ENCODE data around the gene NTMT1. TPM values are rescaled to one million over a fixed set of nuclear protein-coding genes. Genes with fewer than 3 reads are reported as not detected.

NTMT1 gene
- total RNA-seq, 4 donors from 2014 or later, result 20.3 to 33.3 (median 31.9) TPM

- Histone ChIP-seq H3K27ac (replicated peaks in 1 of 4) (no peak overlapping the region), H3K4me3 (no peak overlapping the region), H3K9me3 (no peaks in the 10 kb centered on the region), H3K27me3 (no peaks in the 10 kb centered on the region), H3K36me3 (no peaks in the 10 kb centered on the region), H3K4me1 (peaks cover 3 to 9% (median 6%) of the 10 kb centered on the region in 4 donors)
- intact Hi-C loops (cut with DNase I), result no loop called here
- 64% methylated on average over 1 of the region's 4 CpGs for WGBS
- no peak for DNase-seq (ENCODE audit: extremely low spot score)
- no peak for TF ChIP-seq POLR2A (IDR thresholded peaks at IDR 0.05; ENCODE audit: low read depth)
- TF ChIP-seq POLR2AphosphoS5 (IDR thresholded peaks at IDR 0.05), result no peak
- TF ChIP-seq CTCF (IDR thresholded peaks at IDR 0.05), result no peak
- no peak for TF ChIP-seq EP300 (IDR thresholded peaks at IDR 0.05)
Measured at GRCh38 chr9:129581505-129582189, 44.3 kb upstream of the NTMT1 start.

GRCh38 chr9:129582855-129583254, 43.1 kb upstream of the NTMT1 start:
- intact Hi-C loops (cut with DNase I), result no loop called here
- no peaks in the 10 kb centered on the region for H3K9me3 ChIP-seq
- no peaks in the 10 kb centered on the region for H3K36me3 ChIP-seq
- no peaks in the 10 kb centered on the region for H3K27me3 ChIP-seq
- H3K4me3 ChIP-seq, result no peak overlapping the region
- no peak for TF ChIP-seq EP300 (IDR thresholded peaks at IDR 0.05)
- TF ChIP-seq CTCF (IDR thresholded peaks at IDR 0.05), result no peak
- TF ChIP-seq POLR2A (IDR thresholded peaks at IDR 0.05; ENCODE audit: low read depth), result no peak
- TF ChIP-seq POLR2AphosphoS5 (IDR thresholded peaks at IDR 0.05), result no peak
- 80% methylated on average over 3 of the region's 3 CpGs for WGBS
- no peak for DNase-seq (ENCODE audit: extremely low spot score)
- H3K4me1 ChIP-seq, result peaks cover 0 to 9% (median 6%) of the 10 kb centered on the region in 4 donors
- H3K27ac ChIP-seq (replicated peaks in 1 of 4), result no peak overlapping the region

GRCh38 chr9:129583308-129584038, 42.5 kb upstream of the NTMT1 start:
- intact Hi-C loops (cut with DNase I), result no loop called here
- peaks cover 0 to 9% (median 6%) of the 10 kb centered on the region in 4 donors for H3K4me1 ChIP-seq
- TF ChIP-seq POLR2A (IDR thresholded peaks at IDR 0.05; ENCODE audit: low read depth) (no peak), EP300 (IDR thresholded peaks at IDR 0.05) (no peak), CTCF (IDR thresholded peaks at IDR 0.05) (no peak)
- 74% methylated on average over 5 of the region's 10 CpGs for WGBS
- H3K27me3 ChIP-seq, result no peaks in the 10 kb centered on the region
- H3K9me3 ChIP-seq, result no peaks in the 10 kb centered on the region
- no peak for DNase-seq (ENCODE audit: extremely low spot score)
- no peak overlapping the region for H3K4me3 ChIP-seq
- no peaks in the 10 kb centered on the region for H3K36me3 ChIP-seq
- no peak overlapping the region for H3K27ac ChIP-seq (replicated peaks in 1 of 4)

GRCh38 chr9:129584136-129584535, 41.8 kb upstream of the NTMT1 start:
- DNase-seq (ENCODE audit: extremely low spot score), result no peak
- no peak overlapping the region for H3K27ac ChIP-seq (replicated peaks in 1 of 4)
- 80% methylated on average over 1 of the region's 1 CpG for WGBS
- H3K4me3 ChIP-seq, result no peak overlapping the region
- H3K4me1 ChIP-seq, result peaks cover 0 to 9% (median 6%) of the 10 kb centered on the region in 4 donors
- H3K36me3 ChIP-seq, result no peaks in the 10 kb centered on the region
- H3K27me3 ChIP-seq, result no peaks in the 10 kb centered on the region
- no peaks in the 10 kb centered on the region for H3K9me3 ChIP-seq
- intact Hi-C loops (cut with DNase I), result no loop called here
- no peak for TF ChIP-seq EP300 (IDR thresholded peaks at IDR 0.05)
- TF ChIP-seq POLR2AphosphoS5 (IDR thresholded peaks at IDR 0.05), result peak; percentile 23 to 75

- Histone ChIP-seq H3K27ac (replicated peaks in 1 of 4) (no peak overlapping the region), H3K36me3 (no peaks in the 10 kb centered on the region), H3K4me1 (peaks cover 0 to 9% (median 6%) of the 10 kb centered on the region in 4 donors), H3K27me3 (no peaks in the 10 kb centered on the region), H3K9me3 (no peaks in the 10 kb centered on the region), H3K4me3 (no peak overlapping the region)
- no peak for TF ChIP-seq POLR2A (IDR thresholded peaks at IDR 0.05; ENCODE audit: low read depth)
- 87% methylated on average over 1 of the region's 1 CpG for WGBS
- no peak for DNase-seq (ENCODE audit: extremely low spot score)
- intact Hi-C loops (cut with DNase I), result no loop called here
Measured at GRCh38 chr9:129585352-129585751, 40.6 kb upstream of the NTMT1 start.

Data from esophagus muscularis mucosa (tissue), 4 donors.